ENCODE results near the gene AZIN2.

- TF ChIP-seq EZH2 (IDR thresholded peaks at IDR 0.05; ENCODE audit: borderline replicate concordance, low read depth, low read length), result no peak
- no peak for TF ChIP-seq POLR2A (conservative IDR thresholded peaks at IDR 0.05)
- TF ChIP-seq EP300 (IDR thresholded peaks at IDR 0.05; ENCODE audit: low read length), result no peak
- TF ChIP-seq ZNF780A (CRISPR knock-in tag; IDR thresholded peaks at IDR 0.05), result no peak
- TF ChIP-seq, protein P1, sequence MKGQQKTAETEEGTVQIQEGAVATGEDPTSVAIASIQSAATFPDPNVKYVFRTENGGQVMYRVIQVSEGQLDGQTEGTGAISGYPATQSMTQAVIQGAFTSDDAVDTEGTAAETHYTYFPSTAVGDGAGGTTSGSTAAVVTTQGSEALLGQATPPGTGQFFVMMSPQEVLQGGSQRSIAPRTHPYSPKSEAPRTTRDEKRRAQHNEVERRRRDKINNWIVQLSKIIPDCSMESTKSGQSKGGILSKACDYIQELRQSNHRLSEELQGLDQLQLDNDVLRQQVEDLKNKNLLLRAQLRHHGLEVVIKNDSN (CRISPR knock-in tag; IDR thresholded peaks at IDR 0.05), result no peak
- no peak for TF ChIP-seq ELF4 (CRISPR knock-in tag; IDR thresholded peaks at IDR 0.05)
- TF ChIP-seq RAD21 (CRISPR knock-in tag; conservative IDR thresholded peaks at IDR 0.05 in 1 of 2, IDR thresholded peaks at IDR 0.05 in 1 of 2), result no peak
- no peak for TF ChIP-seq MYBL2 (IDR thresholded peaks at IDR 0.05; ENCODE audit: low read depth)
- TF ChIP-seq MYBL2 (CRISPR knock-in tag; IDR thresholded peaks at IDR 0.05; ENCODE audit: borderline replicate concordance), result no peak
- no peak for TF ChIP-seq SMARCC2 (IDR thresholded peaks at IDR 0.05; ENCODE audit: low read depth)
- no peak for TF ChIP-seq RNF2 (IDR thresholded peaks at IDR 0.05)
- no peak for TF ChIP-seq TBL1XR1 (IDR thresholded peaks at IDR 0.05; ENCODE audit: low read length in 2 of 2)
- TF ChIP-seq, protein P2, sequence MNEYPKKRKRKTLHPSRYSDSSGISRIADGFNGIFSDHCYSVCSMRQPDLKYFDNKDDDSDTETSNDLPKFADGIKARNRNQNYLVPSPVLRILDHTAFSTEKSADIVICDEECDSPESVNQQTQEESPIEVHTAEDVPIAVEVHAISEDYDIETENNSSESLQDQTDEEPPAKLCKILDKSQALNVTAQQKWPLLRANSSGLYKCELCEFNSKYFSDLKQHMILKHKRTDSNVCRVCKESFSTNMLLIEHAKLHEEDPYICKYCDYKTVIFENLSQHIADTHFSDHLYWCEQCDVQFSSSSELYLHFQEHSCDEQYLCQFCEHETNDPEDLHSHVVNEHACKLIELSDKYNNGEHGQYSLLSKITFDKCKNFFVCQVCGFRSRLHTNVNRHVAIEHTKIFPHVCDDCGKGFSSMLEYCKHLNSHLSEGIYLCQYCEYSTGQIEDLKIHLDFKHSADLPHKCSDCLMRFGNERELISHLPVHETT (CRISPR knock-in tag; conservative IDR thresholded peaks at IDR 0.05 in 1 of 2, IDR thresholded peaks at IDR 0.05 in 1 of 2), result no peak
- TF ChIP-seq, protein P3, sequence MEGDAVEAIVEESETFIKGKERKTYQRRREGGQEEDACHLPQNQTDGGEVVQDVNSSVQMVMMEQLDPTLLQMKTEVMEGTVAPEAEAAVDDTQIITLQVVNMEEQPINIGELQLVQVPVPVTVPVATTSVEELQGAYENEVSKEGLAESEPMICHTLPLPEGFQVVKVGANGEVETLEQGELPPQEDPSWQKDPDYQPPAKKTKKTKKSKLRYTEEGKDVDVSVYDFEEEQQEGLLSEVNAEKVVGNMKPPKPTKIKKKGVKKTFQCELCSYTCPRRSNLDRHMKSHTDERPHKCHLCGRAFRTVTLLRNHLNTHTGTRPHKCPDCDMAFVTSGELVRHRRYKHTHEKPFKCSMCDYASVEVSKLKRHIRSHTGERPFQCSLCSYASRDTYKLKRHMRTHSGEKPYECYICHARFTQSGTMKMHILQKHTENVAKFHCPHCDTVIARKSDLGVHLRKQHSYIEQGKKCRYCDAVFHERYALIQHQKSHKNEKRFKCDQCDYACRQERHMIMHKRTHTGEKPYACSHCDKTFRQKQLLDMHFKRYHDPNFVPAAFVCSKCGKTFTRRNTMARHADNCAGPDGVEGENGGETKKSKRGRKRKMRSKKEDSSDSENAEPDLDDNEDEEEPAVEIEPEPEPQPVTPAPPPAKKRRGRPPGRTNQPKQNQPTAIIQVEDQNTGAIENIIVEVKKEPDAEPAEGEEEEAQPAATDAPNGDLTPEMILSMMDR (IDR thresholded peaks at IDR 0.05 in 2 of 3, conservative IDR thresholded peaks at IDR 0.05 in 1 of 3; ENCODE audit: insufficient read depth in 2 of 3, low read depth in 1 of 3, low read length in 3 of 3), result no peak
- TF ChIP-seq POLR2B (IDR thresholded peaks at IDR 0.05; ENCODE audit: low read depth, partially characterized antibody), result no peak
Observed at GRCh38 chr1:33117440-33118085, 36.6 kb downstream of the AZIN2 start.

Data from K562 (cell line).